Endothelial cell of umbilical vein (primary cell): ENCODE results near the gene SOX2. TPM values are rescaled to one million over a fixed set of nuclear protein-coding genes. Genes with fewer than 3 reads are reported as not detected.

Source experiments
- BruUV-seq: library from RNA; stranded (reverse); fragments of 400-500 nt; replicated peaks from 2 replicates; lab custom pipeline; 2021; lab: Mats Ljungman, UMichigan
- CTCF ChIA-PET: fragments of 300-600, 350-600 bp; sonication (Branson Sonifier 250); formaldehyde crosslinking; loops from one replicate; lab custom pipeline; 2021; ENCODE audit warnings: antibody characterized with exemption, inconsistent platforms; lab: Charles Lee
- POLR2A ChIA-PET: fragments of 300-600, 350-600 bp; sonication (Branson Sonifier 250); formaldehyde crosslinking; loops from one replicate; lab custom pipeline; 2021; ENCODE audit warnings: antibody characterized with exemption, inconsistent platforms; lab: Charles Lee
- DNase-seq: peaks from one replicate; pipeline ENCODE4 v3.0.0-alpha.2; 2011; ENCODE audit warnings: low read depth, low spot score
- FAIRE-seq: peaks from 2 replicates; lab custom pipeline; 2011; peaks lifted over from hg19 to GRCh38; lab: Jason Lieb, UNC
- H2AFZ ChIP-seq: 2 replicates; pipeline ENCODE4 v1.6.0; 2012; ENCODE audit warnings: low read depth, low read length, control low read depth, inconsistent platforms
- H3K27ac ChIP-seq: 2 replicates; pipeline ENCODE4 v1.5.1; 2011; ENCODE audit warnings: low read depth, mild to moderate bottlenecking, control low read depth, low read length, moderate library complexity; ENCODE audit not compliant: insufficient read depth
- H3K27me3 ChIP-seq, 2 experiments: 2 replicates each; pipeline versions ENCODE4 v1.6.0 to v1.6.1; 2011; ENCODE audit warnings: low read length in 2 of 2, mixed read lengths in 1 of 2; ENCODE audit not compliant: control insufficient read depth in 2 of 2, insufficient read depth in 2 of 2
- H3K36me3 ChIP-seq, 2 experiments: 2 replicates in 1 of 2; 3 replicates in 1 of 2; pipeline ENCODE4 v1.5.1; 2011; ENCODE audit warnings: low read length in 2 of 2, mild to moderate bottlenecking in 1 of 2, moderate library complexity in 1 of 2; ENCODE audit not compliant: control insufficient read depth in 2 of 2, insufficient read depth in 2 of 2; ENCODE audit errors: extremely low read depth in 1 of 2
- H3K4me1 ChIP-seq: 3 replicates; pipeline ENCODE4 v1.5.1; 2011; ENCODE audit warnings: mild to moderate bottlenecking, low read length; ENCODE audit not compliant: control insufficient read depth, insufficient read depth; ENCODE audit errors: extremely low read depth
- H3K4me2 ChIP-seq: 2 replicates; pipeline ENCODE4 v1.6.1; 2011; ENCODE audit warnings: low read length, control low read depth, mixed read lengths; ENCODE audit not compliant: insufficient read depth
- H3K4me3 ChIP-seq, 3 experiments: fragments of 200-600 bp in 1 of 3; sonication (generic), shearing (Covaris generic) in 1 of 3; replicated peaks in 1 of 3; 2 replicates each; pipeline ENCODE4 v1.5.1; 2011 to 2016; ENCODE audit warnings: control low read depth in 3 of 3, low read length in 3 of 3, mild to moderate bottlenecking in 2 of 3, inconsistent platforms in 1 of 3, low read depth in 1 of 3, moderate library complexity in 1 of 3; ENCODE audit not compliant: insufficient read depth in 1 of 3
- H3K79me2 ChIP-seq: 2 replicates; pipeline ENCODE4 v1.6.0; 2012; ENCODE audit warnings: low read length, inconsistent platforms; ENCODE audit not compliant: control insufficient read depth, insufficient read depth
- H3K9ac ChIP-seq: replicated peaks from 2 replicates; pipeline ENCODE3; 2011; ENCODE audit warnings: low read length, control low read depth; ENCODE audit not compliant: insufficient read depth; ENCODE audit errors: extremely low read depth
- H3K9me1 ChIP-seq: replicated peaks from 3 replicates; pipeline ENCODE4 v1.6.0; 2011; ENCODE audit warnings: mild to moderate bottlenecking, low read length; ENCODE audit not compliant: control insufficient read depth, insufficient read depth; ENCODE audit errors: extremely low read depth
- H3K9me3 ChIP-seq: replicated peaks from 2 replicates; pipeline ENCODE4 v1.5.1; 2012; ENCODE audit warnings: low read length, inconsistent platforms; ENCODE audit not compliant: control insufficient read depth, insufficient read depth
- H4K20me1 ChIP-seq: replicated peaks from 2 replicates; pipeline ENCODE3; 2011; ENCODE audit warnings: mild to moderate bottlenecking, low read length; ENCODE audit not compliant: control insufficient read depth, insufficient read depth; ENCODE audit errors: extremely low read depth
- CTCF ChIP-seq, 2 donors: IDR thresholded peaks; 1 replicate in 1 of 2; 2 replicates in 1 of 2; pipeline ENCODE4 v1.5.1; 2011; ENCODE audit warnings: low read length in 2 of 2, mild to moderate bottlenecking in 2 of 2, moderate library complexity in 2 of 2, control low read depth in 1 of 2, inconsistent platforms in 1 of 2, low read depth in 1 of 2; ENCODE audit not compliant: insufficient read depth in 1 of 2; ENCODE audit errors: extremely low read depth in 1 of 2
- EZH2 ChIP-seq: IDR thresholded peaks from 2 replicates; pipeline ENCODE4 v1.6.1; 2012; ENCODE audit warnings: borderline replicate concordance, low read depth, mild to moderate bottlenecking, moderate library complexity, low read length, inconsistent platforms; ENCODE audit not compliant: severe bottlenecking
- FOS ChIP-seq: IDR thresholded peaks from 2 replicates; pipeline ENCODE4 v1.6.1; 2011; ENCODE audit warnings: mild to moderate bottlenecking, low read length, moderate library complexity, borderline replicate concordance; ENCODE audit not compliant: insufficient read depth
- GATA2 ChIP-seq: IDR thresholded peaks from 2 replicates; pipeline ENCODE4 v1.7.0; 2011; ENCODE audit warnings: low read depth, mild to moderate bottlenecking, moderate library complexity, mixed read lengths, low read length; ENCODE audit not compliant: insufficient read length, insufficient read depth
- JUN ChIP-seq: IDR thresholded peaks from 2 replicates; pipeline ENCODE4 v1.6.1; 2011; ENCODE audit warnings: borderline replicate concordance, low read depth; ENCODE audit not compliant: insufficient read length, insufficient read depth
- MAX ChIP-seq: IDR thresholded peaks from 2 replicates; pipeline ENCODE4 v1.6.1; 2011; ENCODE audit not compliant: insufficient read depth, insufficient read length
- MYC ChIP-seq: IDR thresholded peaks from one replicate; pipeline ENCODE4 v1.6.1; 2011; ENCODE audit warnings: mild to moderate bottlenecking, low read depth, low read length
- POLR2A ChIP-seq: IDR thresholded peaks from 2 replicates; pipeline ENCODE4 v1.6.1; 2012; ENCODE audit warnings: low read depth, mild to moderate bottlenecking, control low read depth, low read length
- POLR2AphosphoS5 ChIP-seq: IDR thresholded peaks from 2 replicates; pipeline ENCODE4 v1.6.1; 2012; ENCODE audit warnings: low read depth, mild to moderate bottlenecking, control low read depth, low read length, moderate library complexity; ENCODE audit not compliant: insufficient read depth
- dilution Hi-C: fragments of 300-500 bp; cut with MboI; formaldehyde crosslinking; loops from one replicate; pipeline ENCODE4 v1.15.0; 2019; ENCODE audit warnings: low sequenced_read_pairs; ENCODE audit not compliant: extremely low pct_ligation_motif_present
- intact Hi-C: fragments of 100-400 bp; cut with micrococcal nuclease; formaldehyde crosslinking; loops from one replicate; pipeline ENCODE4 v1.10.0; 2022
- polyA plus RNA-seq, 4 experiments: library from polyadenylated mRNA; depleted of rRNA in 3 of 4; stranded (reverse) in 3 of 4; unstranded in 1 of 4; fragments of >200 nt; gene quantifications; 2 replicates each; pipeline versions ENCODE4 v1.2.1 to v1.2.3, GENCODE V29; 2011 to 2012; ENCODE audit warnings: missing spikeins in 1 of 4
- total RNA-seq: library from RNA; stranded (reverse); gene quantifications from 2 replicates; pipeline ENCODE4 v1.2.3, GENCODE V29; 2021

SOX2 gene
- total and polyA plus RNA-seq, 2 donors (not counting 3 experiments of a cell fraction or from before 2014, with no cell fraction given), result 0.13 to 0.23 TPM

- Histone ChIP-seq H3K4me1 (peaks cover 27% of the 10 kb centered on the region), H3K4me2 (peak overlapping the region; percentile 72), H4K20me1 (no peaks in the 10 kb centered on the region), H3K36me3 (no peaks in the 10 kb centered on the region), H3K4me3 (peak overlapping the region; percentile 26 to 57 (median 37)), H3K27me3 (no peaks in the 10 kb centered on the region), H2AFZ (peak overlapping the region; percentile 97), H3K9ac (peak overlapping the region; percentile 70), H3K79me2 (no peaks in the 10 kb centered on the region), H3K9me3 (no peaks in the 10 kb centered on the region), H3K9me1 (no peaks in the 10 kb centered on the region), H3K27ac (peak overlapping the region; percentile 44)
- FAIRE-seq (no peak), DNase-seq (peak; percentile 25)
- TSS peak; percentile 68 for BruUV-seq
- intact Hi-C loops (loop anchor here (1.0 kb wide), 1 partner anchor 64 kb away; no protein-coding TSS in a partner anchor), dilution Hi-C loops (no loop called here)
- peak; percentile 1 for TF ChIP-seq POLR2AphosphoS5
- TF ChIP-seq POLR2A, result no peak
- ChIA-PET CTCF (interaction anchor here (0.7 to 2.1 kb wide), 3 partner anchors 125 to 369 kb away, joined by 3 to 10 read pairs (median 4); no protein-coding TSS in a partner anchor), POLR2A (no interaction called here)
Measured at GRCh38 chr3:181695661-181696491, 15.8 kb upstream of the SOX2 start.

- Histone ChIP-seq H3K9me3 (no peaks in the 10 kb centered on the region), H3K27ac (no peak overlapping the region), H3K36me3 (no peaks in the 10 kb centered on the region), H3K9me1 (no peaks in the 10 kb centered on the region), H3K79me2 (no peaks in the 10 kb centered on the region), H2AFZ (peak overlapping the region; percentile 97), H3K4me3 (no peak overlapping the region), H3K4me1 (peaks cover 29% of the 10 kb centered on the region), H3K27me3 (no peaks in the 10 kb centered on the region), H3K9ac (no peak overlapping the region), H3K4me2 (peak overlapping the region; percentile 72), H4K20me1 (no peaks in the 10 kb centered on the region)
- ChIA-PET POLR2A (no interaction called here), CTCF (interaction anchor here (1.3 to 2.1 kb wide), 2 partner anchors 132 to 370 kb away, joined by 3 to 10 read pairs; no protein-coding TSS in a partner anchor)
- BruUV-seq, result no TSS peak
- DNase-seq (no peak), FAIRE-seq (peak; percentile 37)
- dilution Hi-C loops (no loop called here), intact Hi-C loops (no loop called here)
- no peak for TF ChIP-seq MYC
- no peak for TF ChIP-seq FOS
- TF ChIP-seq POLR2AphosphoS5, result no peak
- TF ChIP-seq GATA2, result no peak
- no peak for TF ChIP-seq MAX
- TF ChIP-seq JUN, result no peak
- TF ChIP-seq EZH2, result no peak
- no peak for TF ChIP-seq POLR2A
- no peak for TF ChIP-seq CTCF (IDR thresholded peaks at IDR 0.05; ENCODE audit: extremely low read depth in 1 of 2, insufficient read depth in 1 of 2, low read depth in 1 of 2, low read length in 2 of 2)
Measured at GRCh38 chr3:181696626-181697230, 15.0 kb upstream of the SOX2 start.
